Heart right ventricle (tissue), 16 donors: ENCODE data around the gene PDIA6. TPM values are rescaled to one million over a fixed set of nuclear protein-coding genes. Genes with fewer than 3 reads are reported as not detected.

Source experiments
- ATAC-seq, 8 donors: fragments of 200-7000 bp; cut with Tn5 transposase; one replicate each; pipeline ENCODE4 v1.9.1; 2020; ENCODE audit warnings: mild to moderate bottlenecking in 8 of 8, moderate library complexity in 8 of 8, moderate number of reproducible peaks in 1 of 8
- DNase-seq, 2 donors: peaks; one replicate each; pipeline ENCODE4 v3.0.0-alpha.2; 2020
- H3K27ac ChIP-seq, 10 donors: fragments of 200-600 bp; sonication (generic) in 2 of 10; one replicate each; pipeline versions ENCODE4 v1.5.0 to v1.8.0; 2020 to 2022; ENCODE audit warnings: mild to moderate bottlenecking in 3 of 10
- H3K27me3 ChIP-seq, 7 donors: fragments of 200-600 bp; one replicate each; pipeline ENCODE4 v1.8.0; 2021 to 2022; ENCODE audit warnings: mild to moderate bottlenecking in 2 of 7
- H3K36me3 ChIP-seq, 9 donors: fragments of 200-600 bp; sonication (generic) in 1 of 9; one replicate each; pipeline versions ENCODE4 v1.5.0 to v1.8.0; 2020 to 2022; ENCODE audit warnings: mild to moderate bottlenecking in 2 of 9
- H3K4me1 ChIP-seq, 9 donors: fragments of 200-600 bp; sonication (generic) in 1 of 9; one replicate each; pipeline versions ENCODE4 v1.5.0 to v1.8.0; 2020 to 2022; ENCODE audit warnings: mild to moderate bottlenecking in 4 of 9
- H3K4me3 ChIP-seq, 10 donors: fragments of 200-600 bp; sonication (generic) in 2 of 10; one replicate each; pipeline versions ENCODE4 v1.5.0 to v1.8.0; 2020 to 2022; ENCODE audit warnings: mild to moderate bottlenecking in 7 of 10, moderate library complexity in 2 of 10
- H3K9me3 ChIP-seq, 11 donors: fragments of 200-600 bp in 10 of 11; sonication (generic) in 2 of 11; one replicate each; pipeline versions ENCODE4 v1.5.0 to v1.8.0; 2013 to 2022; ENCODE audit warnings: mild to moderate bottlenecking in 2 of 11, control low read depth in 1 of 11, moderate library complexity in 1 of 11
- WGBS, 2 donors: extraction: QIAGEN DNeasy Blood & Tissue Kit; methylation state at CpG; one replicate each; pipeline ENCODE4 v1.1.7; 2013; ENCODE audit warnings: inconsistent platforms in 1 of 2; 5-methylcytosine and 5-hydroxymethylcytosine counted together
- intact Hi-C, 10 donors: fragments of 100-400 bp; cut with DNase I; formaldehyde crosslinking; loops; one replicate each; pipeline versions ENCODE4 v1.11.1 to v1.14.2; 2022
- polyA plus RNA-seq, 2 donors: library from polyadenylated mRNA; stranded (reverse); fragments of 200-250 nt; gene quantifications; one replicate each; pipeline ENCODE4 v1.2.3, GENCODE V29; 2013
- total RNA-seq, 10 donors: library from RNA; stranded (reverse); fragmentation: NEBNext Ultra II Directional in 3 of 10; extraction: Animal tissue kit (Norgen Biotek cat#: 25700) in 3 of 10; gene quantifications; one replicate each; pipeline versions ENCODE4 v1.2.1 to v1.2.4, GENCODE V29; 2021 to 2023
- TF ChIP-seq, protein P1 (sequence below), 9 donors: fragments of 200-600 bp; sonication (generic) in 2 of 9; IDR thresholded peaks; one replicate each; pipeline versions ENCODE4 v1.5.0 to v1.8.0; 2021 to 2022; ENCODE audit warnings: antibody characterized with exemption in 9 of 9, mild to moderate bottlenecking in 5 of 9, moderate library complexity in 1 of 9
- donor health status: Arrhythmogenic right ventricular cardiomyopathy.
- donor health status: ischemic (EF 13 %, LVEDD 7.1; RV severe dilation, severe dysfunction).
- donor health status: healthy with polysubstance abuse.
- donor health status: DM: no; HTN: yes; CAD: no.
- donor health status: DM: no; HTN: no; CAD: no.
- donor health status: ischemic (EF 25% LVEDD 6.9; RV normal size, moderate dysfunction).
- donor health status: ischemic (EF 25% LVEDD 5.7; RV mildly dilated, moderate dysfunction).
- donor health status: healthy.
- donor health status: DM: yes; HTN: yes; CAD: no.
- donor health status: Ischemic cardiomyopathy.
- donor health status: ischemic (EF 35%, LVEDD 5.7; RV mildly dilated, moderate dysfunction).
- donor health status: nonischemic (EF 11% LVEDD 7.7; RV severe dilation, severe dysfunction).
- donor health status: DM: yes; HTN: yes; CAD: no.
- donor health status: PGD.
- donor health status: ischemic (EF 29% LVEDD 5.4; RV normal size, mild dysfunction).
- donor health status: nonischemic (EF 23%, LVEDD 6.1; RV moderate dilation, normal function).

The PDIA6 gene
- total and polyA plus RNA-seq, 12 donors: 24.7 to 317 (median 107) TPM

DNA sequence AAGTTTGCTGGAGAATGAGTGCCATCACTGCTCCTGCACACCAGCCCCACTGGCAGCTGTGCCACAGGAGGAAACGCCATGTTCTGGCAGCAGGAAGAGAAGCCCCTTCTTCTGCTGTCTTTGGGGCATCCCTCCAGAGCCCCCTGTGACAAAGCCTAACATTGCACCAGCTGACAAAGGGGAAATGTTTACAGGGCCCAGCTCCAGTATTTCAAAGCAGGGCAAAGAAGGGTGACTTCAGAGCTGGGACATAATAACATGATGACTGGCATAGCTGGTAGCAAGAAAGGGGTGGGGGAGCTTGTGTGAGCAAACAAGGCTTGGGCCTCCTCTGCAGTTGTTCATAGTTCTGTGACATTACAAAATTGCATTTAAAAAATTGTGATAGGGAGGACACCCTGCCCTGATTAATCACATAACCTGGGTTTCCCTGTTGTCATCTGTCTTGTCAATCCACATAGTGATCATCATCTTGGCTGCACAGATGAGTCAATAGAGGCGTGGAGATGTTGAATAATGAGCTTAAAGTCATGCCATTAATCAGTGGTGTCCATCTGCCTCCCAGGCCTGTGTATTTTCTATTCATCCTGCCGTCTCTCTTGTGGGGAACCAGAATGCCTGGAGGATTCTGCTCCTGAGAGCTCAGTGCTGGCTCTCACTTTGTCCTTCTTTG is 29.1 kb upstream of the PDIA6 start:
- ATAC-seq: no peak
- H3K27ac ChIP-seq: no peak overlapping the region

DNA sequence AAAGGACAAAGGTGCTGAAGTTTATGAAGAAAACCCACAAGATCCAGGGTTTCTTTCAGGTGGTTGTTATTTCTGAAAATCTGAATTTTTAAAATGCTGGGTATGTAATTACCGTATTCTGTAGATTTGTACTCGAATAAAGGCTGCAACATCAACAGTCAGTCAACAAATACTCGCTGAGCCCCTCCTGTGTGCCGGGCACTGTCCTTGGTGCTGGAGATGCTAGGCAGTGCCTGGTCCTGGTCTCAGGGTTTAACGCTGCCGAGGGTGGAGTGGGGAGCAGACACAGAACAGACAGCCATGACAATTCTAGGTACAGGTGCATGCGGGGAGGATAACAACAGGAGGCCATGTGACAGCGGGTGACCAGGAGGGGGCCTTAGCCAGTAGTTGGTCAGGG is 27.2 kb upstream of the PDIA6 start:
- H3K4me1 ChIP-seq: peaks cover 0 to 14% (median 4%) of the 10 kb centered on the region in 9 donors
- ATAC-seq (no peak), DNase-seq (no peak)
- WGBS, 2 donors: 27 to 34% methylated on average over 8 of the region's 8 CpGs
- H3K9me3 ChIP-seq: peaks cover 0 to 29% (median 12%) of the 10 kb centered on the region in 11 donors
- H3K27me3 ChIP-seq: peaks cover 0 to 9% (median 0%) of the 10 kb centered on the region in 7 donors
- intact Hi-C loops: loop anchor here in 8 of 10 donors (5.0 to 10.0 kb wide), 7 partner anchors 37 to 745 kb away; partner anchors contain the start of gene KCNF1 (in 2 of the 8)
- TF ChIP-seq, protein P1, sequence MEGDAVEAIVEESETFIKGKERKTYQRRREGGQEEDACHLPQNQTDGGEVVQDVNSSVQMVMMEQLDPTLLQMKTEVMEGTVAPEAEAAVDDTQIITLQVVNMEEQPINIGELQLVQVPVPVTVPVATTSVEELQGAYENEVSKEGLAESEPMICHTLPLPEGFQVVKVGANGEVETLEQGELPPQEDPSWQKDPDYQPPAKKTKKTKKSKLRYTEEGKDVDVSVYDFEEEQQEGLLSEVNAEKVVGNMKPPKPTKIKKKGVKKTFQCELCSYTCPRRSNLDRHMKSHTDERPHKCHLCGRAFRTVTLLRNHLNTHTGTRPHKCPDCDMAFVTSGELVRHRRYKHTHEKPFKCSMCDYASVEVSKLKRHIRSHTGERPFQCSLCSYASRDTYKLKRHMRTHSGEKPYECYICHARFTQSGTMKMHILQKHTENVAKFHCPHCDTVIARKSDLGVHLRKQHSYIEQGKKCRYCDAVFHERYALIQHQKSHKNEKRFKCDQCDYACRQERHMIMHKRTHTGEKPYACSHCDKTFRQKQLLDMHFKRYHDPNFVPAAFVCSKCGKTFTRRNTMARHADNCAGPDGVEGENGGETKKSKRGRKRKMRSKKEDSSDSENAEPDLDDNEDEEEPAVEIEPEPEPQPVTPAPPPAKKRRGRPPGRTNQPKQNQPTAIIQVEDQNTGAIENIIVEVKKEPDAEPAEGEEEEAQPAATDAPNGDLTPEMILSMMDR (IDR thresholded peaks at IDR 0.05): no peak
- no peak overlapping the region for H3K27ac ChIP-seq
- H3K36me3 ChIP-seq: no peaks in the 10 kb centered on the region
- H3K4me3 ChIP-seq: no peak overlapping the region

More for the DNA sequence above, 29.1 kb upstream of the PDIA6 start:
- H3K36me3 ChIP-seq: no peaks in the 10 kb centered on the region
- no peak for DNase-seq
- intact Hi-C loops: loop anchor here in 1 of 10 donors (5.0 kb wide), 1 partner anchor 36 kb away; no protein-coding TSS in a partner anchor
- 53 to 74% methylated on average over 3 of the region's 3 CpGs for WGBS, 2 donors
- TF ChIP-seq, protein P1 (IDR thresholded peaks at IDR 0.05): no peak
- no peak overlapping the region for H3K4me3 ChIP-seq
- peaks cover 0 to 29% (median 12%) of the 10 kb centered on the region in 11 donors for H3K9me3 ChIP-seq
- peaks cover 0 to 6% (median 0%) of the 10 kb centered on the region in 9 donors for H3K4me1 ChIP-seq
- H3K27me3 ChIP-seq: peaks cover 0 to 9% (median 0%) of the 10 kb centered on the region in 7 donors

DNA sequence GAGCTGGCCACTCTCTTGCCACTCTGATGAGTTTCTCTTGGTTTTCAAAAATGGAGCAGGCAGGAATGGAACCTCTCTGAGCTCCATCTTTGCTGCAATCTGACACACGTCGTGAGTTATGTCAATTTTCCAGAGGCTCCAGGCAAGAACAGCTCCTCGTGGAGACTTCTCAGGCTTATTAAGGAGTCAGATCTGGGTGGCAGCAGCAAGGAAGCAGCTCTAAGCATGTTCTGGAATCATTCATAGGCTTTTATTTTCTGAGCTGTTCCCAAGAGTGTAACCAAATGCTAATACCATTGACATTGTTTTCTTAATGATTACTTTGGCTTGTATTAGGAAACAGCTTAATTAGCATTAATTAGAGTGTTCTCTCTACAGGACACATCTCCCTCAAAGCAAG is 26.1 kb upstream of the PDIA6 start:
- WGBS, 2 donors: 43% methylated on average over 3 of the region's 3 CpGs
- Histone ChIP-seq H3K27ac (no peak overlapping the region), H3K9me3 (peaks cover 0 to 29% (median 12%) of the 10 kb centered on the region in 11 donors), H3K4me1 (peaks cover 0 to 14% (median 4%) of the 10 kb centered on the region in 9 donors), H3K36me3 (no peaks in the 10 kb centered on the region), H3K4me3 (no peak overlapping the region), H3K27me3 (peaks cover 0 to 3% (median 0%) of the 10 kb centered on the region in 7 donors)
- intact Hi-C loops: loop anchor here in 8 of 10 donors (5.0 to 10.0 kb wide), 6 partner anchors 44 to 746 kb away; partner anchors contain the start of gene KCNF1 (in 2 of the 8)
- ATAC-seq: no peak
- TF ChIP-seq, protein P1 (IDR thresholded peaks at IDR 0.05): no peak
- no peak for DNase-seq

DNA sequence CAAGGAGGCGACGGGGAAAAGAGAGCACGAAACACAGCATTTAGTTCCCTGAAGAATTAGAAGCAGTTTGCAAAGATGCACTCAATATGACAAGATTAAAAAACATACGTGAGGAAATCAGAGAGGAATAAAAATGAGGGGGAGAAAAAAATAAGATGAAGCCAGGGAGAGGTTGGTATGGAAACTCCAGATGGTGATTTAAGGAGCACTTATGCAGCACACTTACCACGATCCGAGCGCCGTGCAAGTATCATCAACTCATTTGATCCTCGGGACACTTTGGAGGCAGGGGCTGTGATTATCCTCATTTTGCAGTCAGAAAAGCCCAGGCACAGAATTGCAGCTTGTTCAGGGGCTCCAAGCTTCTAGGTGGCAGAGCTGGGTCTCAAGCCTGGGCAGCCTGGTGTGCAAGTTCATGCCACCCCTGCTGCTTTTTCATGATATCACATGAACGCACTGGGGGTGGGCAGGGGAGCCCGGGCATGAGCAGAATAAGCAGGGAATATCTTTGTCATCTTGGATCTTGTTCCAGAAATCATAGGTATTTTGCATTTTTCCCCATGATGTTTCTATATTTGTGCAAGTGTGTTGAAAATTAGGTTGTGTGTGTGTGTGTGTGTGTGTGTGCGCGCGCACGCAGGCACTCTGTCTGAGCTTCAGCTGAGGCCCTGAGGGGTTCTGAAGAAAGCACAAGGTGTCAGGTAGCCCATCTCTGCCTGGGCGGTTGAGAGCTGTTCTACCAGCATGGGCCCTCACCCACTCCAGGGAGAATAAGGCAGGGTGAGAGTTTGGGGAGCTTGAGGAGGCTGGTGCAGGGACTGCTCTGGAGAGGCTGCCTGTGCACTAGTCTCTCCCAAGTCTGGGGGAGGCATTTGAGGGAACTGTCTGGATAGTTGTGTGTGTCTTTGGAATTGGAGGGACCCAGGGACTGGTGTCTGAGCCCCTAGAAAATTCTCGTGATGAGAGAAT is 25.0 kb upstream of the PDIA6 start:
- Histone ChIP-seq H3K4me1 (peaks cover 0 to 11% (median 4%) of the 10 kb centered on the region in 9 donors), H3K36me3 (no peaks in the 10 kb centered on the region), H3K27ac (no peak overlapping the region), H3K27me3 (peaks cover 0 to 13% (median 11%) of the 10 kb centered on the region in 7 donors), H3K9me3 (peaks cover 0 to 27% (median 12%) of the 10 kb centered on the region in 11 donors), H3K4me3 (no peak overlapping the region)
- WGBS, 2 donors: 72 to 79% methylated on average over 17 of the region's 17 CpGs
- TF ChIP-seq, protein P1 (IDR thresholded peaks at IDR 0.05): no peak
- intact Hi-C loops: loop anchor here in 8 of 10 donors (5.0 to 10.0 kb wide), 6 partner anchors 45 to 747 kb away; partner anchors contain the start of gene KCNF1 (in 2 of the 8)
- ATAC-seq: no peak
- no peak for DNase-seq
